ENCODE data around the gene DAP.

DAP gene

GRCh38 chr5:10674582-10674981 is 86.5 kb downstream of the DAP start:
- TF ChIP-seq FOXP2 (optimal IDR thresholded peaks at IDR 0.05; ENCODE audit: borderline replicate concordance, extremely low read depth, extremely low read length, insufficient read depth), result no peak
- TF ChIP-seq POLR2AphosphoS5 (IDR thresholded peaks at IDR 0.05; ENCODE audit: low read depth, low read length), result no peak
- TF ChIP-seq SIN3A (IDR thresholded peaks at IDR 0.05; ENCODE audit: borderline replicate concordance, insufficient read depth, low read length), result no peak
- TF ChIP-seq TAF1 (IDR thresholded peaks at IDR 0.05; ENCODE audit: borderline replicate concordance, insufficient read depth, low read length), result no peak
- TF ChIP-seq REST (IDR thresholded peaks at IDR 0.05; ENCODE audit: insufficient read depth in 1 of 2, low read depth in 2 of 2, low read length in 2 of 2), result no peak

GRCh38 chr5:10674096-10674495 is 86.9 kb downstream of the DAP start:
- no peak for TF ChIP-seq POLR2AphosphoS5 (IDR thresholded peaks at IDR 0.05; ENCODE audit: low read depth, low read length)
- TF ChIP-seq FOXP2 (optimal IDR thresholded peaks at IDR 0.05; ENCODE audit: borderline replicate concordance, extremely low read depth, extremely low read length, insufficient read depth), result no peak
- TF ChIP-seq REST (IDR thresholded peaks at IDR 0.05; ENCODE audit: insufficient read depth in 1 of 2, low read depth in 2 of 2, low read length in 2 of 2), result no peak
- TF ChIP-seq SIN3A (IDR thresholded peaks at IDR 0.05; ENCODE audit: borderline replicate concordance, insufficient read depth, low read length), result no peak
- no peak for TF ChIP-seq TAF1 (IDR thresholded peaks at IDR 0.05; ENCODE audit: borderline replicate concordance, insufficient read depth, low read length)

GRCh38 chr5:10673407-10673806 is 87.6 kb downstream of the DAP start:
- TF ChIP-seq SIN3A (IDR thresholded peaks at IDR 0.05; ENCODE audit: borderline replicate concordance, insufficient read depth, low read length), result no peak
- no peak for TF ChIP-seq REST (IDR thresholded peaks at IDR 0.05; ENCODE audit: insufficient read depth in 1 of 2, low read depth in 2 of 2, low read length in 2 of 2)
- no peak for TF ChIP-seq POLR2AphosphoS5 (IDR thresholded peaks at IDR 0.05; ENCODE audit: low read depth, low read length)
- TF ChIP-seq TAF1 (IDR thresholded peaks at IDR 0.05; ENCODE audit: borderline replicate concordance, insufficient read depth, low read length), result no peak
- no peak for TF ChIP-seq FOXP2 (optimal IDR thresholded peaks at IDR 0.05; ENCODE audit: borderline replicate concordance, extremely low read depth, extremely low read length, insufficient read depth)

- TF ChIP-seq SIN3A (IDR thresholded peaks at IDR 0.05; ENCODE audit: borderline replicate concordance, insufficient read depth, low read length), result no peak
- TF ChIP-seq FOXP2 (optimal IDR thresholded peaks at IDR 0.05; ENCODE audit: borderline replicate concordance, extremely low read depth, extremely low read length, insufficient read depth), result no peak
- no peak for TF ChIP-seq POLR2AphosphoS5 (IDR thresholded peaks at IDR 0.05; ENCODE audit: low read depth, low read length)
- TF ChIP-seq TAF1 (IDR thresholded peaks at IDR 0.05; ENCODE audit: borderline replicate concordance, insufficient read depth, low read length), result no peak
- no peak for TF ChIP-seq REST (IDR thresholded peaks at IDR 0.05; ENCODE audit: insufficient read depth in 1 of 2, low read depth in 2 of 2, low read length in 2 of 2)
Measured at GRCh38 chr5:10673017-10673389, 88.0 kb downstream of the DAP start.
